ENCODE measurements around the gene KCNQ4.

The KCNQ4 gene

GRCh38 chr1:40782371-40782956 lies 1.1 kb upstream of the KCNQ4 start:
- Histone ChIP-seq H3K27me3 (replicated peaks; ENCODE audit: control insufficient read depth, insufficient read depth, low read length) (no peaks in the 10 kb centered on the region; the same call in 1 of the 2 replicates), H3K4me3 (replicated peaks; ENCODE audit: low read depth, low read length) (no peak overlapping the region), H3K36me3 (ENCODE audit: control insufficient read depth, insufficient read depth, low read length) (no peaks in the 10 kb centered on the region)
- no peak for DNase-seq (ENCODE audit: extremely low read depth, insufficient read length)
- no peak for TF ChIP-seq CTCF (IDR thresholded peaks at IDR 0.05; ENCODE audit: insufficient read depth, low read length, poor library complexity, severe bottlenecking)

GRCh38 chr1:40784141-40784770 lies 669 bp downstream of the KCNQ4 start:
- H3K27me3 ChIP-seq (replicated peaks; ENCODE audit: control insufficient read depth, insufficient read depth, low read length), result no peaks in the 10 kb centered on the region; the same call in 1 of the 2 replicates
- H3K36me3 ChIP-seq (ENCODE audit: control insufficient read depth, insufficient read depth, low read length), result no peaks in the 10 kb centered on the region
- DNase-seq (ENCODE audit: extremely low read depth, insufficient read length), result no peak
- H3K4me3 ChIP-seq (replicated peaks; ENCODE audit: low read depth, low read length), result no peak overlapping the region
- TF ChIP-seq CTCF (IDR thresholded peaks at IDR 0.05; ENCODE audit: insufficient read depth, low read length, poor library complexity, severe bottlenecking), result no peak

GRCh38 chr1:40784771-40785151 lies 1.2 kb downstream of the KCNQ4 start:
- no peaks in the 10 kb centered on the region for H3K36me3 ChIP-seq (ENCODE audit: control insufficient read depth, insufficient read depth, low read length)
- no peak for DNase-seq (ENCODE audit: extremely low read depth, insufficient read length)
- no peak overlapping the region for H3K4me3 ChIP-seq (replicated peaks; ENCODE audit: low read depth, low read length)
- TF ChIP-seq CTCF (IDR thresholded peaks at IDR 0.05; ENCODE audit: insufficient read depth, low read length, poor library complexity, severe bottlenecking), result no peak
- H3K27me3 ChIP-seq (replicated peaks; ENCODE audit: control insufficient read depth, insufficient read depth, low read length), result no peaks in the 10 kb centered on the region; the same call in 1 of the 2 replicates

- no peak for DNase-seq (ENCODE audit: extremely low read depth, insufficient read length)
- Histone ChIP-seq H3K36me3 (ENCODE audit: control insufficient read depth, insufficient read depth, low read length) (no peaks in the 10 kb centered on the region), H3K4me3 (replicated peaks; ENCODE audit: low read depth, low read length) (no peak overlapping the region), H3K27me3 (replicated peaks; ENCODE audit: control insufficient read depth, insufficient read depth, low read length) (no peaks in the 10 kb centered on the region; the same call in 1 of the 2 replicates)
- TF ChIP-seq CTCF (IDR thresholded peaks at IDR 0.05; ENCODE audit: insufficient read depth, low read length, poor library complexity, severe bottlenecking), result no peak
Measured at GRCh38 chr1:40785446-40785845, 1.9 kb downstream of the KCNQ4 start.

- Histone ChIP-seq H3K4me3 (replicated peaks; ENCODE audit: low read depth, low read length) (no peak overlapping the region), H3K36me3 (ENCODE audit: control insufficient read depth, insufficient read depth, low read length) (no peaks in the 10 kb centered on the region), H3K27me3 (replicated peaks; ENCODE audit: control insufficient read depth, insufficient read depth, low read length) (no peaks in the 10 kb centered on the region; the same call in 1 of the 2 replicates)
- DNase-seq (ENCODE audit: extremely low read depth, insufficient read length), result no peak
- TF ChIP-seq CTCF (IDR thresholded peaks at IDR 0.05; ENCODE audit: insufficient read depth, low read length, poor library complexity, severe bottlenecking), result no peak
Measured at GRCh38 chr1:40786171-40786994, 2.8 kb downstream of the KCNQ4 start.

All from GM06990 (cell line).